H1 (cell line): ENCODE results near the gene TRIM71.

Source experiments
- CBX5 ChIP-seq: fragments of 300-800, 300-1000 bp; sonication (generic); IDR thresholded peaks from 2 replicates; pipeline ENCODE4 v1.7.1; 2016; ENCODE audit warnings: antibody characterized with exemption, low read length, low read depth
- CREB1 ChIP-seq: IDR thresholded peaks from 2 replicates; pipeline ENCODE4 v1.6.1; 2012; ENCODE audit warnings: inconsistent platforms
- CTCF ChIP-seq, 3 experiments: IDR thresholded peaks; 1 replicate in 2 of 3; 2 replicates in 1 of 3; pipeline versions ENCODE4 v1.5.1 to v1.6.1; 2011; ENCODE audit warnings: low read length in 3 of 3, mild to moderate bottlenecking in 3 of 3, inconsistent platforms in 2 of 3, low read depth in 1 of 3, moderate library complexity in 1 of 3; ENCODE audit not compliant: insufficient read depth in 1 of 3; ENCODE audit errors: control extremely low read depth in 1 of 3
- EZH2 ChIP-seq: fragments of 200-600 bp; sonication (generic); IDR thresholded peaks from 2 replicates; pipeline ENCODE4 v1.7.1; 2012; ENCODE audit warnings: low read depth, mild to moderate bottlenecking, moderate library complexity, low read length, inconsistent platforms; ENCODE audit not compliant: severe bottlenecking
- RBBP5 ChIP-seq: IDR thresholded peaks from 2 replicates; pipeline ENCODE4 v1.7.1; 2012; ENCODE audit warnings: low read depth, mild to moderate bottlenecking, inconsistent platforms, low read length, moderate library complexity, borderline replicate concordance
- SIRT6 ChIP-seq: IDR thresholded peaks from one replicate; pipeline ENCODE4 v1.7.1; 2012; ENCODE audit warnings: low read length, inconsistent platforms
- TAF1 ChIP-seq: IDR thresholded peaks from 2 replicates; pipeline ENCODE4 v1.6.1; 2011; ENCODE audit warnings: mild to moderate bottlenecking, low read depth, low read length
- TF ChIP-seq, protein P1 (sequence below): IDR thresholded peaks from 2 replicates; pipeline ENCODE4 v1.6.1; 2012; ENCODE audit warnings: inconsistent platforms

DNA sequence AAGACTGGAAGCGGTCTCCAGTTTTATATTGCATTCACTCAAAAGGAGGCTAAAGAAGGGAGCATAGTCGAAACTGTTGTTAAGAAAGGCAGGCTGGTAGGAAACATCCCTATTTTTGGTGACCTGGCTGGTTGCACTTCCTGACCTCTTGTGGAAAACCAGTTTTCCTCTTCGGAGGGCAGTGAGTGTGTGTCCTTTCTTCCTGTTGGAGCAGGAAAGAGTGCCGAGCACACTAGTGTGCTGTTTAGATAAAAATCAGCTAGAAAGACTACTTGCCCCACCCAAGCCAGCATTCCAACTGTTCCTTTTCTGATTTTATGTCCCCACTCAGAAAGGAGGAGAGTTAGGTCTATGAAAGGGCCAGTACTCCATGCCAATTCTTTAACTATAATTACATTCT, 68.5 kb downstream of the TRIM71 start:
- TF ChIP-seq TAF1 (no peak), CTCF (IDR thresholded peaks at IDR 0.05; ENCODE audit: control extremely low read depth in 1 of 3, insufficient read depth in 1 of 3, low read depth in 1 of 3, low read length in 3 of 3) (no peak), CREB1 (no peak), EZH2 (no peak), CBX5 (no peak), SIRT6 (no peak), RBBP5 (no peak)
- TF ChIP-seq, protein P1, sequence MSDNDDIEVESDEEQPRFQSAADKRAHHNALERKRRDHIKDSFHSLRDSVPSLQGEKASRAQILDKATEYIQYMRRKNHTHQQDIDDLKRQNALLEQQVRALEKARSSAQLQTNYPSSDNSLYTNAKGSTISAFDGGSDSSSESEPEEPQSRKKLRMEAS: no peak
